Adrenal gland (tissue), 5 donors: ENCODE measurements around the gene PRMT6.

Experiments used
- CTCF ChIP-seq, 6 experiments: fragments of 450-650 bp in 4 of 6; fragments of 200-600 bp in 2 of 6; sonication (generic) in 1 of 6; IDR thresholded peaks; 1 replicate in 5 of 6; 2 replicates in 1 of 6; pipeline versions ENCODE4 v1.5.1 to v1.8.0; 2016 to 2021; ENCODE audit warnings: antibody characterized with exemption in 6 of 6, mild to moderate bottlenecking in 2 of 6, moderate library complexity in 1 of 6
- POLR2A ChIP-seq, 2 donors: fragments of 450-650 bp; IDR thresholded peaks; one replicate each; pipeline ENCODE4 v1.6.1; 2017; ENCODE audit warnings: antibody characterized with exemption in 2 of 2, mild to moderate bottlenecking in 2 of 2, moderate library complexity in 1 of 2
- donor health status: DM: no; HTN: no; CAD: no.

- TF ChIP-seq CTCF (IDR thresholded peaks at IDR 0.05), result no peak
- TF ChIP-seq POLR2A (IDR thresholded peaks at IDR 0.05), result no peak
Measured at GRCh38 chr1:107051266-107051665, 5.2 kb upstream of the PRMT6 start.
